Measurements from ENCODE around the gene ZFR. TPM values are rescaled to one million over a fixed set of nuclear protein-coding genes. Genes with fewer than 3 reads are reported as not detected.
"Not testable (repeated sequence)": the region's sequence is repeated elsewhere in the genome, so short reads cannot be mapped to it uniquely, and the experiment has no call there.

The ZFR gene
- polyA plus RNA-seq, 1 experiment: 88.6 TPM

DNA sequence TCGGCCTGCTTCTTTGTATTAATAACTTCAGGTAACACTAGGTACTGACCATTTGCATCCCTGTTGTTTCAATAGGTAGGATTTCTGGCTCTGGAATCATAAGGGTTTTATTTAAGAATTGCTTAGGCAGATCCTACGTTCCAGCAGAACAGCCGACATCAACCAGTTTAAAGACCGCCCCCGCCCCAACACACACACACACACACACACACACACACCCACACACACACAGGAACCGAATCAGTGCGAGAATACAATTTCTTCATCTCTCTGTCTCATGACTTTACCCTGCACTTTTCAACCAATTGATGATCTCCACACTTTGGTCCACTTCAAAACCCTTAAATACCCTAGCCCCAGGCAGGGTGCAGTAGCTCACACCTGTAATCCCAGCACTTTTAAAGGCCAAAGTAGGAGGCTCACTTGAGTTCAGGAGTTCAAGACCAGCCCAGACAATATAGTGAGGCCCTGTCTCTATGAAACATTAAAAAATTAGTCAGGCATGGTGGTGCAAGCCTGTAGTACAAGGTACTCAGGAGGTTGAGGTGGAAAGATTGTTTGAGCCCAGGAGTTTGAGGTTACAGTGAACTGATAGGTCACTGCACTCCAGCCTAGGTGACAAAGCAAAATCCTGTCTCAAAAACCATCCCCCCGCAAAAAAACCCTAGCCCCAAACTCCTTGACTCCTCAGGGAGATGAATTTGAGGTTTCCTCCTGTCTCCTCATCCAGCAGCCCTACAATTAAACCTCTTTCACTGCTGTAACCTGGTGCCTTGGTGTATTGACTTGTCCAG lies 129.1 kb downstream of the ZFR start:
- H3K4me3 ChIP-seq (ENCODE audit: low read depth, low read length): no peak overlapping the region
- POLR2A ChIA-PET: no interaction called here
- CTCF ChIA-PET: interaction anchor here (1.3 kb wide), 1 partner anchor 13 kb away, joined by 3 read pairs; no protein-coding TSS in a partner anchor

DNA sequence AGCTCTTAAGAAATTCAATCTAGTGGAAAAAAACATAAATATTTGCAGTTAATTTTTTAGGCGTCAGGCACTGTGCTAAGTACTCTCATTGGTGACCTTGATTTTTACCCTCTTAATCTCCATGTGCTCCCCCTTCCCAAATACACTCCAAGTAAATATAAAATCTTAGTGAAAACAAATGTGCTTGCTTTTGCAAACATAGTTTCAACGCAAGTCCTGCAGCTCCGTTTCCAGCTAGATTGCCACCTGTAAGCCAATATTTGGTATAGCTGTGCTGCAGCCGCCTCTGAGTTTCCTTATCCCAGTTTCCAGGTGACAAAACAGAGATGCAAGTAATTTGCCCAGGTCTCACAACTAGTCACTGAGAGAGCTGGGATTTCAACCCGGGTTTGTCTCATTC lies 129.9 kb downstream of the ZFR start:
- no peak overlapping the region for H3K4me3 ChIP-seq (ENCODE audit: low read depth, low read length)
- POLR2A ChIA-PET: no interaction called here
- H3K27me3 ChIP-seq (ENCODE audit: control insufficient read depth, insufficient read depth, low read length): no peaks in the 10 kb centered on the region
- DNase-seq (ENCODE audit: low read depth): no peak
- CTCF ChIA-PET: interaction anchor here (1.3 kb wide), 1 partner anchor 14 kb away, joined by 3 read pairs; no protein-coding TSS in a partner anchor
- no peak for TF ChIP-seq CTCF (IDR thresholded peaks at IDR 0.05; ENCODE audit: insufficient read depth, low read depth, low read length)
- H3K36me3 ChIP-seq (ENCODE audit: control insufficient read depth, insufficient read depth, low read length): no peaks in the 10 kb centered on the region

More for the DNA sequence above, 129.1 kb downstream of the ZFR start:
- no peak for TF ChIP-seq CTCF (IDR thresholded peaks at IDR 0.05; ENCODE audit: insufficient read depth, low read depth, low read length)
- H3K27me3 ChIP-seq (ENCODE audit: control insufficient read depth, insufficient read depth, low read length): no peaks in the 10 kb centered on the region
- H3K36me3 ChIP-seq (ENCODE audit: control insufficient read depth, insufficient read depth, low read length): no peaks in the 10 kb centered on the region
- DNase-seq (ENCODE audit: low read depth): no peak

- DNase-seq (ENCODE audit: low read depth); H3K4me3 ChIP-seq (ENCODE audit: low read depth, low read length); POLR2A ChIA-PET; H3K27me3 ChIP-seq (ENCODE audit: control insufficient read depth, insufficient read depth, low read length); H3K36me3 ChIP-seq (ENCODE audit: control insufficient read depth, insufficient read depth, low read length): not testable (repeated sequence)
- CTCF ChIA-PET: interaction anchor here (1.3 kb wide), 1 partner anchor 15 kb away, joined by 3 read pairs; no protein-coding TSS in a partner anchor
These were observed 130.4 kb downstream of the ZFR start for GRCh38 chr5:32314152-32314488.

DNA sequence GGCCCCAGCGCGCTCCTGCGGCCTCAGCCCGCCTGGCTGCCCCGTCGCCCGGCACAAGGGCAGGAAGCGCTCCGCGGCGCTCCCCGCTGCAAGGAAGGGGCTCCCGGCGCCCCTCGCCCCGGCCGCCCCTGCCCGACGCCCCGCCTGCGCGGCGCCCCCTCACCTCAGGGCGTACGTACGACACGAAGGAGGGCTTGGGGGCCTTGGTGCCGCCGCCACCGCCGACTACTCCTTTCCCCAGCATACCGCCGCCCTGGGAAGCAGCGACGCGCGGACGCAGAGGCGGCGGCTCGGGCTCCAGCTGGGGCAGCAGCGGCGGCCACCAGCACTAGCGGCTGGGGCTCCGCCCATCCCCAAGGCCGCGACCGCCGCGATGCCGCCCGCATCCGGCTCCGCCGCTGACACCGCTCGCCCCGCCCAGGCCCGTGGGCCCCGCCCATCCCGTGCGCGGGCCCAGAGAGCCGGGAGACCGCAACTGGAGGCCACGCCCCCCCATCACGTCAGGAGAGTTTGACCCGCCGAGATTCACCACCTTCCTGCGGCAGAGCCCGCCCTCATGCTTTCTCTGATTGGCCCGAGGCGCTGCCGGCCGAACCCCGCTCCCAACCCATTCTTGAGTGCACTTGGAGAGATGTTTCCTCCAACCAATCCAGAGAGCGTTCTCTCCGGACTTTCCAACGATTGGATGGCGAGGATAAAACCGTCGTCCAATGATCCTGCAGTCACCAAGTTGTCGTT lies 131.8 kb downstream of the ZFR start, which contains the start of gene MTMR12:
Gene MTMR12, minus strand, starts transcription at position 345 of the 738 bp plus-strand sequence. Its CDS starts 101 bp downstream, at position 244.
- Histone ChIP-seq H3K4me3 (ENCODE audit: low read depth, low read length) (peak within 1 kb of the TSS; percentile 93), H3K27me3 (ENCODE audit: control insufficient read depth, insufficient read depth, low read length) (no peaks in the 10 kb centered on the region), H3K36me3 (ENCODE audit: control insufficient read depth, insufficient read depth, low read length) (no peaks in the 10 kb centered on the region)
- TF ChIP-seq CTCF (IDR thresholded peaks at IDR 0.05; ENCODE audit: insufficient read depth, low read depth, low read length): no peak
- ChIA-PET POLR2A (interaction anchor here (0.5 kb wide), 1 partner anchor 55 kb away, joined by 3 read pairs; no protein-coding TSS in a partner anchor), CTCF (no interaction called here)
- DNase-seq (ENCODE audit: low read depth): peak; percentile 98

- no peak for TF ChIP-seq CTCF (IDR thresholded peaks at IDR 0.05; ENCODE audit: insufficient read depth, low read depth, low read length)
- no peaks in the 10 kb centered on the region for H3K27me3 ChIP-seq (ENCODE audit: control insufficient read depth, insufficient read depth, low read length)
- peak overlapping the region; percentile 93 for H3K4me3 ChIP-seq (ENCODE audit: low read depth, low read length)
- H3K36me3 ChIP-seq (ENCODE audit: control insufficient read depth, insufficient read depth, low read length): no peaks in the 10 kb centered on the region
- ChIA-PET POLR2A (no interaction called here), CTCF (no interaction called here)
- no peak for DNase-seq (ENCODE audit: low read depth)
These were observed 132.3 kb downstream of the ZFR start for GRCh38 chr5:32312197-32312594.

Data from BJ (cell line).